Smooth muscle cell (in vitro differentiated cells): ENCODE data around the gene PLCB3. TPM values are rescaled to one million over a fixed set of nuclear protein-coding genes. Genes with fewer than 3 reads are reported as not detected.
A peak's percentile ranks its signal among the peaks of the same experiment; 100 is the strongest.

Experiments used
- DNase-seq: peaks from one replicate; lab custom pipeline; 2025; ENCODE audit not compliant: unreplicated experiment; lab: John Stamatoyannopoulos, UW
- H2AFZ ChIP-seq: fragments of 200-600 bp; sonication (generic); 2 replicates; pipeline ENCODE4 v1.6.0; 2016; ENCODE audit warnings: antibody characterized with exemption, low read depth, mild to moderate bottlenecking
- H3F3A ChIP-seq: fragments of 200-600 bp; sonication (generic); 2 replicates; pipeline ENCODE4 v1.6.0; 2017; ENCODE audit warnings: antibody characterized with exemption, low read depth
- H3K27ac ChIP-seq: fragments of 200-600 bp; sonication (generic); 2 replicates; pipeline ENCODE4 v1.5.1; 2016; ENCODE audit warnings: low read depth, mild to moderate bottlenecking
- H3K27me3 ChIP-seq: fragments of 200-600 bp; sonication (generic); 2 replicates; pipeline ENCODE4 v1.6.1; 2016; ENCODE audit warnings: low read depth, mild to moderate bottlenecking
- H3K36me3 ChIP-seq: fragments of 200-600 bp; sonication (generic); 2 replicates; pipeline ENCODE4 v1.5.1; 2016; ENCODE audit warnings: low read depth
- H3K4me1 ChIP-seq: fragments of 200-600 bp; sonication (generic); 2 replicates; pipeline ENCODE4 v1.5.1; 2016; ENCODE audit warnings: low read depth
- H3K4me2 ChIP-seq: fragments of 200-600 bp; sonication (generic); 2 replicates; pipeline ENCODE4 v1.6.0; 2016; ENCODE audit warnings: mild to moderate bottlenecking
- H3K4me3 ChIP-seq: fragments of 200-600 bp; sonication (generic); 2 replicates; pipeline ENCODE4 v1.5.1; 2016; ENCODE audit warnings: mild to moderate bottlenecking
- H3K79me2 ChIP-seq: fragments of 200-600 bp; sonication (generic); 2 replicates; pipeline ENCODE4 v1.6.0; 2016; ENCODE audit warnings: low read depth, mild to moderate bottlenecking
- H3K9ac ChIP-seq: fragments of 200-600 bp; sonication (generic); 2 replicates; pipeline ENCODE4 v1.6.0; 2016; ENCODE audit warnings: low read depth
- H3K9me3 ChIP-seq: fragments of 200-600 bp; sonication (generic); replicated peaks from 2 replicates; pipeline ENCODE4 v1.5.1; 2016; ENCODE audit warnings: low read depth
- H4K20me1 ChIP-seq: fragments of 200-600 bp; sonication (generic); 2 replicates; pipeline ENCODE4 v1.6.0; 2016; ENCODE audit warnings: low read depth
- WGBS: methylation state at CpG from one replicate; pipeline ENCODE4 v1.1.7; 2016; ENCODE audit warnings: low lambda C conversion rate; 5-methylcytosine and 5-hydroxymethylcytosine counted together
- polyA plus RNA-seq: library from polyadenylated mRNA; unstranded; fragments of >200 nt; fragmentation: Nextera tagmentation; extraction: Ambion mirVana; gene quantifications from 2 replicates; pipeline ENCODE4 v1.2.1, GENCODE V29; 2016
- total RNA-seq: library from RNA; depleted of rRNA; stranded (reverse); fragments of >200 nt; gene quantifications from 2 replicates; pipeline ENCODE4 v1.2.3, GENCODE V29; 2014
- TF ChIP-seq, protein P1 (sequence below): fragments of 200-600 bp; sonication (generic); IDR thresholded peaks from 2 replicates; pipeline ENCODE4 v1.5.1; 2017; ENCODE audit warnings: borderline replicate concordance, mild to moderate bottlenecking, antibody characterized with exemption; ENCODE audit not compliant: insufficient read depth, poor library complexity, severe bottlenecking

Gene PLCB3
- total and polyA plus RNA-seq, 2 experiments from 2014 or later, result 15.0 to 15.6 TPM

- Histone ChIP-seq H3K36me3 (no peaks in the 10 kb centered on the region), H2AFZ (no peak overlapping the region), H3K27ac (no peak overlapping the region), H3K4me1 (peaks cover 8% of the 10 kb centered on the region), H3K4me2 (no peak overlapping the region), H4K20me1 (no peaks in the 10 kb centered on the region), H3K27me3 (no peaks in the 10 kb centered on the region), H3K79me2 (no peaks in the 10 kb centered on the region), H3K9me3 (no peaks in the 10 kb centered on the region), H3F3A (peaks cover 8% of the 10 kb centered on the region), H3K4me3 (no peak overlapping the region), H3K9ac (no peak overlapping the region)
- no peak for DNase-seq
- 92% methylated on average over 15 of the region's 15 CpGs for WGBS
- TF ChIP-seq, protein P1, sequence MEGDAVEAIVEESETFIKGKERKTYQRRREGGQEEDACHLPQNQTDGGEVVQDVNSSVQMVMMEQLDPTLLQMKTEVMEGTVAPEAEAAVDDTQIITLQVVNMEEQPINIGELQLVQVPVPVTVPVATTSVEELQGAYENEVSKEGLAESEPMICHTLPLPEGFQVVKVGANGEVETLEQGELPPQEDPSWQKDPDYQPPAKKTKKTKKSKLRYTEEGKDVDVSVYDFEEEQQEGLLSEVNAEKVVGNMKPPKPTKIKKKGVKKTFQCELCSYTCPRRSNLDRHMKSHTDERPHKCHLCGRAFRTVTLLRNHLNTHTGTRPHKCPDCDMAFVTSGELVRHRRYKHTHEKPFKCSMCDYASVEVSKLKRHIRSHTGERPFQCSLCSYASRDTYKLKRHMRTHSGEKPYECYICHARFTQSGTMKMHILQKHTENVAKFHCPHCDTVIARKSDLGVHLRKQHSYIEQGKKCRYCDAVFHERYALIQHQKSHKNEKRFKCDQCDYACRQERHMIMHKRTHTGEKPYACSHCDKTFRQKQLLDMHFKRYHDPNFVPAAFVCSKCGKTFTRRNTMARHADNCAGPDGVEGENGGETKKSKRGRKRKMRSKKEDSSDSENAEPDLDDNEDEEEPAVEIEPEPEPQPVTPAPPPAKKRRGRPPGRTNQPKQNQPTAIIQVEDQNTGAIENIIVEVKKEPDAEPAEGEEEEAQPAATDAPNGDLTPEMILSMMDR, result no peak
Observed at GRCh38 chr11:64266339-64266738, 15.0 kb downstream of the PLCB3 start.

GRCh38 chr11:64267207-64267945, 16.0 kb downstream of the PLCB3 start:
- H3K9ac ChIP-seq, result no peak overlapping the region
- H3K9me3 ChIP-seq, result no peaks in the 10 kb centered on the region
- TF ChIP-seq, protein P1, result no peak
- H3F3A ChIP-seq, result peaks cover 12% of the 10 kb centered on the region
- no peaks in the 10 kb centered on the region for H3K36me3 ChIP-seq
- DNase-seq, result no peak
- no peak overlapping the region for H2AFZ ChIP-seq
- no peak overlapping the region for H3K27ac ChIP-seq
- no peak overlapping the region for H3K4me2 ChIP-seq
- H4K20me1 ChIP-seq, result no peaks in the 10 kb centered on the region
- no peaks in the 10 kb centered on the region for H3K27me3 ChIP-seq
- H3K79me2 ChIP-seq, result no peaks in the 10 kb centered on the region
- 87% methylated on average over 13 of the region's 27 CpGs for WGBS
- no peak overlapping the region for H3K4me3 ChIP-seq
- H3K4me1 ChIP-seq, result peaks cover 8% of the 10 kb centered on the region

GRCh38 chr11:64268025-64268892, 16.9 kb downstream of the PLCB3 start:
- no peak for DNase-seq

More at GRCh38 chr11:64268025-64268892, 16.9 kb downstream of the PLCB3 start:
- WGBS, result 75% methylated on average over 21 of the region's 23 CpGs
- peak overlapping the region; percentile 85 for H3K9ac ChIP-seq
- peak overlapping the region; percentile 86 for H3K4me2 ChIP-seq
- H2AFZ ChIP-seq, result no peak overlapping the region
- H3K4me3 ChIP-seq, result peak overlapping the region; percentile 62
- no peaks in the 10 kb centered on the region for H3K36me3 ChIP-seq
- H3F3A ChIP-seq, result peaks cover 12% of the 10 kb centered on the region
- no peaks in the 10 kb centered on the region for H4K20me1 ChIP-seq
- no peaks in the 10 kb centered on the region for H3K9me3 ChIP-seq
- no peaks in the 10 kb centered on the region for H3K79me2 ChIP-seq
- H3K4me1 ChIP-seq, result peaks cover 8% of the 10 kb centered on the region
- TF ChIP-seq, protein P1, result no peak
- peak overlapping the region; percentile 91 for H3K27ac ChIP-seq
- no peaks in the 10 kb centered on the region for H3K27me3 ChIP-seq
